Renal pelvis (tissue), 4 donors: ENCODE data around the gene C1orf74. TPM values are rescaled to one million over a fixed set of nuclear protein-coding genes. Genes with fewer than 3 reads are reported as not detected.

Source experiments
- DNase-seq: peaks from one replicate; pipeline ENCODE4 v3.0.0-alpha.2; 2013
- polyA plus RNA-seq, 3 donors: library from polyadenylated mRNA; unstranded; fragments of 120-200 nt; gene quantifications; one replicate each; pipeline ENCODE4 v1.2.1, GENCODE V29; 2013; ENCODE audit not compliant: insufficient read length in 3 of 3

Gene C1orf74
- polyA plus RNA-seq, 3 donors, result 3.4 to 4.2 (median 3.9) TPM

DNA sequence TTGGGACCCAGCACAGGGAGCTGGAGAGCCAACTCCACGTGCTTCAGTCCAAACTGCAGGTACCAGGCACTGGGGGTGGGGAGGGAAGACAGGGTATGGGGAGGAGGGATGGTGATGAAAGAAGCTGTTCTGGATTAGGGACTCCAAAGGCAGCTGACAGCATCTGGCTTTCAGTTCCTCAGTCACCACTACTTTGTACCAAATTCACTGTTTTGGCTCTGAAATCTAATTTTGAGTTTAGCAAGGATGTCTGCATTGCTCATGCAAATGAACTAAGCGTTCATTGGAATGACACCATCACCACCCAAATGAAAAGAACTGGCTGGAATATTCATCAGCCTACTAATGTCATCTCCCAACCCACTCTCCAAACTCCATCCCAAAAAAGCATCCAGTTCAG lies 8.7 kb downstream of the C1orf74 start:
- DNase-seq, result no peak

DNA sequence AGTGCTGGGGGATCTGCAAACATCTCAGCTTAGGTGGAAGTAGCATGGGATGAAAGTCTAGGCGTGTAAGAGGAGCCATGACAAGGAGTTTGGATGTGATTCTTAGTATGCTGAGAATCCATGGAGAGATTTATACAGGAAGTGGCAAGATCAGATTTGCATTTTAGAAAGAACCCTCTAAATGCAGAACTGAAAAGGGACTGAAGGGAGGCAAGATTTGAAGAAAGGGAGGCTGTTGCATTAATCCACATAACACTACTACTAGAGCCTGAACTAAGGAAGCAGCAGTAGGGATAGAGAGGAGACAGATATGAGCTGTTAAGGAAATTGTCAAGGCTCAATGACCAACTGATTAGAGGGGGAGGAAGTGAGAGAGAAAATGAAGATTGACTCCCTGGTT lies 9.8 kb downstream of the C1orf74 start:
- no peak for DNase-seq

GRCh38 chr1:209772126-209772525 lies 12.2 kb downstream of the C1orf74 start:
- no peak for DNase-seq

GRCh38 chr1:209770636-209771415 lies 13.5 kb downstream of the C1orf74 start:
- no peak for DNase-seq

DNA sequence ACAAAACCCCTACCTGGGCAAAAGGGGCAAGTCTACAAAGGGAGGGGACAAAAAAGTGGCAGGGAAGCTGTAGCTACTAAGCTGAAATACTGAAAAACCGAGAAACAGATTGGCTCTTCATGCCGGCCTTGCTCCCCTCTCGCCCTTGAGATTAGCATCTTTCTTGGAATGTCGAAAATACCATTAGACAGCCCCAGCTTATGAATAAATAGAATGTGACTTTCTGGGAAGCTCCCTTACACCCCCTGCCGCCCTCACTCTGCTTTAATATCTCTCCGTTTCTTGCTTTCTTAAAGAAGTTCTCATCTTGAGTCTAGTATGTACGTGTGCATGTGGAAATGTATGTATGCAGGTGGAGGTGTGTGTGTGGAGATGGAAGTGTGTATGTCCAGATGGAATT lies 14.4 kb downstream of the C1orf74 start:
- DNase-seq, result no peak

- DNase-seq, result no peak
These were observed 15.0 kb downstream of the C1orf74 start for GRCh38 chr1:209769171-209769904.

DNA sequence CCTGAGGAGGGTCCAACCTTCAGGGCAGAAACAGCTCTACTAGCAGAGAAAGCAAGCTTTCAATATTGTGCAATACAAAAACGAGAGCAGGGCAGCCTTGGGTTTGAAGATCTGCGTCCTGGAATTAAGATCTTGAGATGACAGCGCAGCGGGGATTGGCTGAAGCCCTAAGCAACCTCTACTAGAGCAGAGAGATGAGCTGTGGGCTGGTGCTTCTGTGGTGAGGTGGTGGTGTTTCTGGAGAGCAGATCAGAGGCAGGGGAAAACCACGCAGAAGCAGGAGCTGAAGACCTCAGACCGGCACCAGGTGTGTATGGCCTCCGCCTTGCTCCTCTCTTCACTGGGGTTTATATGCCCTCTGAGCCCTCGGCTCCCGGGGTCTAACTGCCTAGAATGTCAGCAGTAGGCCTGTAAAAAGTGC lies 16.0 kb downstream of the C1orf74 start:
- DNase-seq, result no peak

- DNase-seq, result no peak
These were observed 16.7 kb downstream of the C1orf74 start for GRCh38 chr1:209767706-209768105.

DNA sequence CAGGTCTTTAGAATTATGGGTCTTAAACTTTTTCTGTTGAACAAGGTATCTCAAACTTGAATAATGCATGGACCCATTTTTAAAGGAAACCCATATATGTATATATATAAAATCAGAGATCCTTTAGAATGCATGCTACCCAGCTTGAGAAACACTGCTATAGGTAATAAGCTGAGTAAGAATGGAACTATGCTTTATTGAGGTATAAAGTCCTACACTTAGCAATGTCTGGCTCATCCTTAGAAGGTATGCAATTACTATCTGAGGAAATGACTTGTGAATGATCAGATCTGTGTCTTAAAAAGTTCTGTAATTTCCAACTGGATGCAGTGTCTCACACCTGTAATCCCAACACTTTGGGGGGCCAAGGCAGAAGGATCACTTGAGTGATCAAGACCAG lies 17.3 kb downstream of the C1orf74 start:
- DNase-seq, result no peak

DNA sequence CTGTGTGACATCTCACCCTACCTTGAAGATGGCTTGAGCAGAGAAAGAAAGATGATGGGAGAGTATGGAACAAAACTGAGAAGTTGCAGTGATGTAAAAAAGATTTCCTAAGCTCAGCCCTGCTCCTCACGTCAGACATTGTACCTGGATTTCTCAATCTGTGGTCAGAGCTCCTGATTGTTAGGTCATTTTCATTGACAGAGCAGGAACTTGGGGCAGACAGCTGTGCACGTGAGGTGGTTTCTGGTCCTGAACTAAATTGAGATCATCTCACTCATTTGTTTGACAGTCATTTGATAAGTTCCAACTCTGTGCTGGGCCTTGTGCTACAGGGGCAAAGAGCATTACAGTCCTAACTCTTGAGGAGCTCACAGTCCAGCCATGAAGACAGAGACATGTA lies 18.3 kb downstream of the C1orf74 start:
- no peak for DNase-seq

DNA sequence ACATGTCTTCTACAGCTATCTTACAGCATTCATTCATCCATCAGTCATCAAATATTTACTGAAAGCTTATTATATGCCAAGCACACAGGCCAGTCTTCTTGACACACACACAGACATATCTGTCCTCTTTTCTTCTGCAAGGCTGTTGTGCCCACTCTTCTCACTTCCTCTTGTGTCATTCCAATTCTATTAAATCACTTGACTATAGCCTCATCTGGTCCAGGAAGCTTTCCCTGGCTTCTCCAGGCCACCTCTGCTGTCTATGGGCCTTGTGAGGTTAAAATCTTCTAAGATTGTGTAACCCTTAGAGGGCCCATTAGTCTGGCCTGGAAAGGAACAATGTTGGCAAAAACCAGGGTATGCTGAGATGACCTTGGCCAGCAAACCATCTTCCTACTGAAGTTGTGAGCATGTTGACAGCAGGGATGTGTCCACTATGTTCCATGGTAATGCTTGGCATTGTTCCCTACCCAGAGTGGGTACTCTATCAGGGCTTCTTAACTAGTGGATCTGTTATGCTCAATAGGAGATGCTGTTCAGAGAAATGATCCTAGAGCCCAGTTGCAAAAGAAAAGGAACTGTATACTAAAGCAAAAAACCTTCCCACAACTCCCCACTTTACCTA lies 23.2 kb downstream of the C1orf74 start:
- DNase-seq, result no peak

DNA sequence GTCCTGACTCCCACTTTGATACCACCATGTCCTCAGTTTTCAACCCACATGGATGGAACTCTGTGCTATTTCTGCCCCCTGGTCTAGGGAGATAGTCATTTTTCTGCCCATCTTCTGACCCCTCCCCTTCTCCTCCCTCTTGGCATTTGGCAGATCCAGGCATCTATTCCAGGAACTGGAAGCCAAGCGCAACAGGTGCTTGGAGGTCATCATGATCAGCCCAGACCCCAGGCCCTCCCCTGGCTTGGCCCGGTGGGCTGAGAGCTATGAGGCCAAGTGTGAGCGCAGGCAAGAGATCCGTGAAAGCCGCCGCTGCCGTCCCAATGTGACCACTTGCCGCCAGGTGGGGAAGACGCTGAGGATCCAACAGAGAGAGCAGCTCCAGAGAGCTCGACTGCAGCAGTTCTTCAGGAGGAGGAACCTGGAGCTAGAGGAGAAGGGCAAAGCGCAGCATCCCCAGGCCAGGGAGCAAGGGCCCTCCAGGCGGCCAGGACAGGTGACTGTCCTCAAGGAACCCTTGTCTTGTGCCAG lies 24.5 kb downstream of the C1orf74 start:
- no peak for DNase-seq

- DNase-seq, result no peak
These were observed 26.0 kb downstream of the C1orf74 start for GRCh38 chr1:209758400-209758799.

DNA sequence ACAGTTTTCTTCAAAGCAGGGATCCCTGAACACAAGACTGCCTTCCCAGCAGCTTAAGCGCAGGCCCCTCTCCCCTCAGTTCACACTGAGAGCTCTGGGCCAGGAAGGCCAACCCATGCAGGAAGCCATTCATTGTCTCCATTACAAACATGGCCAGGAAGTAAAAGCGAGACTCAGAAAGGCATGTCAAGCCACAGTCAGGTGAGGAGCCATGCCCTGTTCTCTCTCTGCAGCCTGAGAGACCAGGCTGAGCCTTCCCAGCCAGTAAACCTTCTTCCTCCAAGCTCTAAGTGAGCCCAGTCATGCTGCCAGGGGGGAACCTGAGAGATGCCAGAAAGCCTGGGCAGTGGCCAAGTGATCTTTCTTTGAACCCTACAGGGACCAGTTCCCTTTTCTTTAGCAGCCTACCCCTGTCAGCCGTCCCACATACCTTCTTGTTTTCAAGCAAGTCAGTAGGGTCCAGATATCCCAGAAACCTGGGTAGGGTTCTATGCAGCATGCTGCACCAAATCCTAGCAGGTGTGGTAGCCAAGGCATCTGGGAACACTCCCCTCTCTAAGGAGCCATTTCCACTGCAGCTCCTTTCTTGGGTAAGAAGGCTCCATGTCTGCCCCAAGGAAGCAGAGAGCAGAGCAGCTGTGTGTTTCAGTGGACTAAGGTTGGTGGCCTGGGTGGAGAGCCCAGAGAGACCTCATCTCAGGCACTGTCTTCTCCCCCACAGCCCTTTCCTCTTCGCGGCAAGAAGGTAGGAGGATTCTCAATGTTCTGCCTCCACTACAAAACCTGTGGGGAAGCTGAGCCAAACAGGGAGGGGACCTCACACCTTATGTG lies 27.5 kb downstream of the C1orf74 start:
- DNase-seq, result no peak

DNA sequence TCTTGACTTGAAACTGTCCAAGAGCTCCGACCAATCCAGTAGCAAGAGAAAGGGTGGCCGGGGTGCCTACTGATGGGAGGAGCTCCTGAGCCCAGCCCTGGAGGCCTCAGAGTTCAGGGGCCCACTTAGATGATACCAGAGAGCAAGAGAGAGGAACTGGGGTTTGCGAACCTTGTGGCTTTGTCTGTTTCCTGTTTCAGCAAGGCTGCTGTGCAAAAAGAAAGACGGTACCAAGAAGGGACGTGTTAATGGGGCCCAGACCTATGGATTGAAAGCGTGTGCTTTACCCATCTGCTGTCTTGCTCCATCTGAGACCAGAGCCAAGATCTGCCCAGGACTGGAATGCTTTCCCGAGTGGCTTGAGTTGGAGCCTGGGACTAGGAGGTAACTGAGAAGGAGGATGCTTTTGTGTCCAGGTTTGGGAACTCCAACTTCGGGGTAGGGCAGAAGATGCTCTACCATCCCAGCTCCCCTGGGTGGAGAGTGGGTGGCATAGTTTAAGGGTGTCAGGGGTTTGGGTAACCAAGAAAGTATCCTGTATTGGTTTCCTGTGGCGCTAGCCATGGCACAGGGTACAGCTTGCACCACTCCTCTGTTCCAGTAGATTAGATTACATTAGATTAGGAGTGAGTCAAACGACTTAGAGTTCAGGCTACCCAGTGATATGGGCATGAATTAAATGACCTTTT lies 28.3 kb downstream of the C1orf74 start, which contains the start of gene TRAF3IP3:
Gene TRAF3IP3 (plus strand): TSS at position 128 of the 689 bp plus-strand sequence. CDS start 3,987 bp downstream, outside the sequence.
- no peak for DNase-seq

- DNase-seq, result no peak
These were observed 29.1 kb downstream of the C1orf74 start for GRCh38 chr1:209755256-209755655.

DNA sequence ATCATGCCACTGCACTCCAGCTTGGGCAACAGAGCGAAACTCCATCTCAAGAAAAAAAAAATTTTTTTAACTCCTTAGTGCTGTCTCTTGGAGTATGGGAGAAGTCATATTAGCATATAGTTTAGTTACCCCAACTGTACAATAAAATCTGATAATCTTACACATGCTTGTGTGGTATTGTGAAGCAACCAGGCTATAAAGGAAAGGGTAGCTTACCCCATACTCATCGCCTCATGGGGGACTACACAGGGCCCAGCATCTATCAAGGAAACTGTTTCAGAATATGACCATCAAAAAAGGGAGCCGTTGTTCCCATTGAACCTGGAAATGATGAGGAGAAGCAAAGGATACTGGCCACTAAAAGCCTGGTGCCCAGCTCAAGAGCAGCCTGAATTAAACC lies 31.5 kb downstream of the C1orf74 start:
- DNase-seq, result no peak

DNA sequence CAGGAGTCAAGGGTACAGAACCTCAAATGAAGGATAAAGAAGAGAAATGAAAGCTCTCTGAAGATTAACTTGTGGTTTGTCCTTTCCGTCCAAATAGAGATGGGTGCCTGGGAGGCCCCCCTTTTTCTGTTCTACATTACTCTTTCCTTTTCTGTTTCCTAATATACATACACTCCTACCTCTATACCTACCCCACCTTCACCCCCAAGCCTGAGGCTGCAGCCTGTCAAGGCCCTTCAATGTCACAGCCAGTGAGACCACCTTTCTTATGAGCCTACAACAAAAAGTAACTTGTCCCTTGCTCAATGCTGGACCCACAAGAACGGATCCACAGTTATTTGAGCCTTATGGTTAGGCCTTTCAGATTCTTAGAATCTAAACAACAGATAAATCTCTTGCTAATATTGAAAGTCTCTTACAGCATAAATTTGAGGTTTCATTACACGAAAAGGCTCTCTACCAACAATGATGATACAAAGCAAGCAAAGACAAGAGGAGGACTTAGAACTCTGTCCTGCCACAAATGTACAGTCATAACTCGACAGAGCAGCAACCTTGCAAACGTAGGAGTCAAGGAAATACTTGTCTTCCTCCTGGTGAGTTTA lies 32.6 kb downstream of the C1orf74 start:
- no peak for DNase-seq

DNA sequence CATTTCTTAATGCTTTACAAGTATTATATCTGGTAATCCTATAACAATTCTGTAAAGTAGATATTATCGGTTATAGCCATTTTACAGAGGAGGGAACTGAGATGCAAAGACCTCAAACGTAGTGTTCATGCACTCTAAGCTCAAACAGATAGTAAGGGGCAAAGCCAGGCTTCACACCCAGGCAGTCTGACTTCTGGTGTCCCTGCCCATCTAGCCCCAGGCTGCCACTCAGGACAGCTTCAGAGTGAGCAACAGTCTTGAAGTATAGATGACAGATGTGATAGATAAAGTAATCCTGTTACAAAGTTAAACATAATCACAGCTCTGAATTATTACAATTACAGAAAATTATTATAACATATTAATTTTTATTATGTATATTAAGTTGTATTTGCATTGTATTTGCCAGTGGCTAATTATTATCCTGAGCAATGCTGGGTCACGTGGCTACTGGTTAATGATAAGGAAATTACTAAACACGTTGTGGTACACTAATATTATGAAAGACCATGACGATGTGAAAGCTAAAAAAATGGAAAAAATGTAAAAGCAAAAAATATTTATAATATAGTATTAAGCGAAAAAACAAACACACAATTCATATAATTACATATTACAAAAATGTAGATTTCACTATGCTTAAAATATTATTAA lies 34.6 kb downstream of the C1orf74 start:
- DNase-seq, result no peak

DNA sequence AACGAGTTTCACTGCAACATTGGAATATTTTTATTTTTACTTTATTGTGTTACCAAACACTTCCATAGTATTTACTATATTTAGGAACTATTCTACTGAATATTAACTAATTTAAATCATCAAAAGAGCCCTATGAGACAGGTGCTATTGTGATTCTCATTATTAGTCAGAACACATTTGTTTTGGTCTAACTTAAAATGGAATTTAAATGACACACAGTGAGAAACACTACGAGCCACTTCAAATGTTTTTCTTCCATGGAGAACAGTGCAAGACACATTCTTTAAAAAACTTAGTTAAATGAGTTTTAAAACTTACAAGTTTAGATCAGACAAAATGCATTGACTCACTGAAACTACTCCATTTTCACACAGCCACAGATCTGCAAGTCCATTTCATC lies 35.2 kb downstream of the C1orf74 start:
- no peak for DNase-seq
